ENCODE data around the gene MBD4. TPM values are rescaled to one million over a fixed set of nuclear protein-coding genes. Genes with fewer than 3 reads are reported as not detected.

MBD4 gene
- total and polyA plus RNA-seq, 2 of the 4 experiments (the other 2 are of a cell fraction) = 13.8 to 15.0 TPM

- H4K91ac ChIP-seq (ENCODE audit: insufficient read depth, low read depth, low read length) = peak overlapping the region; percentile 98
- peak overlapping the region; percentile 89 for H2AK9ac ChIP-seq (replicated peaks; ENCODE audit: low read depth, low read length, poor library complexity)
- peak overlapping the region; percentile 78 for H4K5ac ChIP-seq (ENCODE audit: low read depth, low read length)
- H3K27me3 ChIP-seq (ENCODE audit: control insufficient read depth, insufficient read depth, low read length) = no peaks in the 10 kb centered on the region
- WGBS, 2 experiments (ENCODE audit: extremely low coverage in 2 of 2, insufficient read length in 1 of 2) = no CpG with 5 or more reads among the region's 3 CpGs
- H3K9ac ChIP-seq (ENCODE audit: low read depth, low read length) = no peak overlapping the region
- peak overlapping the region; percentile 61 for H3K27ac ChIP-seq (ENCODE audit: insufficient read depth, low read length)
- H2AK5ac ChIP-seq (ENCODE audit: low read depth, low read length) = peak overlapping the region; percentile 99
- H3K9me1 ChIP-seq (ENCODE audit: insufficient read depth, low read length) = peaks cover 18% of the 10 kb centered on the region
- dilution Hi-C loops (cut with HindIII; ENCODE audit: low sequenced_read_pairs, unreplicated experiment) = no loop called here
- ATAC-seq (ENCODE audit: low read depth) (no peak), DNase-seq (peak; percentile 19)
- peaks cover 24 to 50% of the 10 kb centered on the region in 2 experiments for H3K79me1 ChIP-seq (ENCODE audit: low read depth in 1 of 2, low read length in 2 of 2)
- ChIA-PET CTCF (no interaction called here), POLR2A (ENCODE audit: unreplicated experiment) (no interaction called here)
- peak overlapping the region; percentile 98; the same call in 2 of the 3 replicates for H2BK15ac ChIP-seq (ENCODE audit: low read depth, low read length)
- H3K4ac ChIP-seq (ENCODE audit: low read depth, low read length) = peak overlapping the region; percentile 93
- H3K9me3 ChIP-seq (ENCODE audit: control insufficient read depth, insufficient read depth, low read length) = no peaks in the 10 kb centered on the region
- peak overlapping the region; percentile 82; the same call in 1 of the 2 replicates for H3K56ac ChIP-seq (ENCODE audit: extremely low read depth, insufficient read depth, low read length)
- peaks cover 20% of the 10 kb centered on the region for H3K4me1 ChIP-seq (ENCODE audit: control insufficient read depth, insufficient read depth, low read length)
- peak overlapping the region; percentile 72 for H3K23ac ChIP-seq (ENCODE audit: low read depth, low read length)
- H3K18ac ChIP-seq (ENCODE audit: low read depth, low read length) = peak overlapping the region; percentile 8
- no peak overlapping the region for H3K4me3 ChIP-seq (ENCODE audit: insufficient read depth, low read depth, low read length)
- no peak for TF ChIP-seq SMC3 (IDR thresholded peaks at IDR 0.05; ENCODE audit: low read depth, low read length)
- no peak for TF ChIP-seq BHLHE40 (IDR thresholded peaks at IDR 0.05; ENCODE audit: low read depth, low read length)
- peak overlapping the region; percentile 75 to 85 for H4K8ac ChIP-seq (ENCODE audit: low read depth in 2 of 2, low read length in 2 of 2)
- peak overlapping the region; percentile 89 for H2BK120ac ChIP-seq (ENCODE audit: low read depth, low read length)
- H2BK5ac ChIP-seq (ENCODE audit: low read depth, low read length, poor library complexity, severe bottlenecking) = peak overlapping the region; percentile 89
- no peak overlapping the region for H3K4me2 ChIP-seq (ENCODE audit: low read depth, low read length)
- H2BK20ac ChIP-seq (ENCODE audit: low read depth, low read length) = peak overlapping the region; percentile 85
- peak overlapping the region; percentile 21 for H2AFZ ChIP-seq (replicated peaks; ENCODE audit: low read length, poor library complexity)
- BruUV-seq (replicated peaks) = no TSS peak
- peaks cover 7% of the 10 kb centered on the region for H4K20me1 ChIP-seq (ENCODE audit: insufficient read depth, low read length)
- in situ Hi-C loops (cut with MboI; ENCODE audit: low sequenced_read_pairs) = loop anchor here (5.0 to 25.0 kb wide), 2 partner anchors 93 to 223 kb away; partner anchors contain the start of gene PLXND1
- intact Hi-C loops (cut with micrococcal nuclease) = no loop called here
- peak overlapping the region; percentile 90 for H3K14ac ChIP-seq (replicated peaks; ENCODE audit: low read depth, low read length)
- peaks cover 30% of the 10 kb centered on the region for H3K36me3 ChIP-seq (ENCODE audit: control insufficient read depth, insufficient read depth, low read length)
These were observed 50.2 kb downstream of the MBD4 start for GRCh38 chr3:129389572-129389937.

All from IMR-90 (cell line).